Measurements from ENCODE around the gene NT5DC1.

GRCh38 chr6:116078945-116079344 lies 21.7 kb upstream of the NT5DC1 start:
- TF ChIP-seq CTCF (IDR thresholded peaks at IDR 0.05) (no peak), POLR2A (IDR thresholded peaks at IDR 0.05) (no peak)

Measured in body of pancreas (tissue), 4 donors.